Measurements from ENCODE around the gene PAX5. TPM values are rescaled to one million over a fixed set of nuclear protein-coding genes. Genes with fewer than 3 reads are reported as not detected.

Gene PAX5
- total RNA-seq, 1 experiment from 2014 or later: 0.39 TPM

DNA sequence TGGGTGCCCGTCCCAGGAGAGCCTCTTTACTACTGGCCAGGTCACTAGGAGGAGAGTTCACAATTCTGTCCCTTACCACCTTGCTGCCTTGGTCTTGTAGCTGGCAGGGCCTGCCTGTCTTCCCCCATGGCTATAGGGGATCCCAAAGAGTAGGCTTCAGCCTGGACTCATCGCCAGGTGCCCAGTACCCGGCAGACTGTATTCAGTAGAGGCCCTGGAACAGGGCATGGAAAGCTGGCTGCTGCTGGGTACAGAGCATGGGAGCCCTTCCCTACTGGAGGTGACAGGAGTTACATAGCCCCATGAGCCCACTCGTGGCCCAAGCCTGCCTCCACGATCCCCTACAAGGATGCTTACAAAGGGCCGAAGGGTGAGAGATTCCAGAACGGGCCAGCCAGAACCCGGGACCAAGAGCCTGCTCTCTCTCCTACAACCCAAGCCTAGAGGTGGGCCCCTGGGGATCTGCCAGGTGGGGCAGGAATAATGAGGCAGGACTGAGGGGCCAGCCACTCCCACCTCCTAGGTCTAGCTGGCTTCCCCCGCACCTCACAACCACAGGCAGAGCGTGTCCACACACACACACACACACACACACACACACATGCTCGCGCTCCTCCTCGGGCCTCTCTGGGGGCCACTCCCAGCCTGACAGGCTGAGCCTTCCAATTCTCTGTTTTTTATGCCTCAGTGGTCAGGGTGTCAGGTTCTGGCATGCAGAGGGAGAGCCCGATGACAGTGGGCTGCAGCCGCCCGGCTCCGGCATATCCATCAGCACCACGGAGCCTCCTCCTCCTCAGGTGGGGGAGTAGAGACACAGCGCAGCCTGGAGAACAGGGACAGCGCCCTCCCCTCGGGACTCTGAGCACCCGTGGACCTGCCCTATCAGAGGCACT lies 186.0 kb downstream of the PAX5 start:
- no peaks in the 10 kb centered on the region for H3K79me1 ChIP-seq (ENCODE audit: insufficient read depth, low read depth, low read length, poor library complexity, severe bottlenecking)
- H4K20me1 ChIP-seq (ENCODE audit: control insufficient read depth, insufficient read depth, insufficient read length): no peaks in the 10 kb centered on the region
- H2BK15ac ChIP-seq (ENCODE audit: low read depth, low read length): no peak overlapping the region
- no peaks in the 10 kb centered on the region for H3K27me3 ChIP-seq (ENCODE audit: insufficient read depth, low read length)
- H2BK20ac ChIP-seq (ENCODE audit: low read depth, low read length, poor library complexity, severe bottlenecking): no peak overlapping the region
- peak overlapping the region in 1 of 3 experiments; percentile 52; a peak in 2 of 7 replicates for H3K27ac Mint-ChIP-seq
- no peak overlapping the region for H3K27ac ChIP-seq (ENCODE audit: insufficient read length, low read depth, low read length)
- H3T11ph ChIP-seq (ENCODE audit: low read length): no peak overlapping the region
- H4K5ac ChIP-seq (ENCODE audit: insufficient read length, low read depth, low read length): no peak overlapping the region
- H3K4me1 Mint-ChIP-seq: peaks cover 8 to 13% of the 10 kb centered on the region in 2 experiments; a peak in 3 of 4 replicates
- no peak overlapping the region for H3K4ac ChIP-seq (ENCODE audit: low read depth, low read length)
- no peak for DNase-seq
- no peak overlapping the region for H3K23ac ChIP-seq (ENCODE audit: insufficient read length, low read depth, low read length)
- no CpG with 5 or more reads among the region's 22 CpGs for WGBS (ENCODE audit: extremely low coverage, insufficient read length, low lambda C conversion rate)
- H3K27me3 Mint-ChIP-seq (ENCODE audit: low read depth): peaks cover 9% of the 10 kb centered on the region; the same call in 1 of the 2 replicates
- no peaks in the 10 kb centered on the region for H3K79me2 ChIP-seq (ENCODE audit: insufficient read depth, low read length)
- no peaks in the 10 kb centered on the region for H3K9me3 Mint-ChIP-seq
- H3K56ac ChIP-seq (ENCODE audit: insufficient read length, low read depth, low read length): no peak overlapping the region
- no peak overlapping the region for H3K14ac ChIP-seq (ENCODE audit: insufficient read depth, low read length)
- no peak overlapping the region for H3K4me2 ChIP-seq (ENCODE audit: insufficient read depth, insufficient read length, low read length)
- no peak overlapping the region for H2AFZ ChIP-seq (ENCODE audit: low read length)
- no peak overlapping the region for H2BK12ac ChIP-seq (ENCODE audit: insufficient read length, low read depth, low read length)
- no peak overlapping the region for H2AK5ac ChIP-seq (ENCODE audit: insufficient read length, low read length)
- no peak overlapping the region for H3K9ac ChIP-seq (ENCODE audit: extremely low read depth, insufficient read length, low read length)
- no peak overlapping the region for H4K91ac ChIP-seq (ENCODE audit: insufficient read length, low read depth, low read length)
- H3K36me3 Mint-ChIP-seq (ENCODE audit: insufficient read depth in 1 of 3, low read depth in 3 of 3): no peaks in the 10 kb centered on the region
- no peaks in the 10 kb centered on the region for H3K4me1 ChIP-seq (ENCODE audit: insufficient read depth, low read length)
- H3K23me2 ChIP-seq (ENCODE audit: insufficient read length, low read depth, low read length, poor library complexity, severe bottlenecking): no peaks in the 10 kb centered on the region
- no peak overlapping the region for H3K4me3 Mint-ChIP-seq
- no peak overlapping the region for H3K18ac ChIP-seq (ENCODE audit: insufficient read length, low read depth, low read length)
- no peak overlapping the region for H4K8ac ChIP-seq (replicated peaks; ENCODE audit: insufficient read length, low read depth, low read length)
- H2BK120ac ChIP-seq (ENCODE audit: low read depth, low read length, poor library complexity, severe bottlenecking): no peak overlapping the region
- no peak for TF ChIP-seq CTCF (conservative IDR thresholded peaks at IDR 0.05)
- no peak overlapping the region for H2BK5ac ChIP-seq (ENCODE audit: insufficient read length, low read length)
- no peaks in the 10 kb centered on the region for H3K9me3 ChIP-seq (ENCODE audit: control insufficient read depth, low read depth, low read length)
